Hematopoietic multipotent progenitor cell treated with erythropoietin and hydrocortisone succinate and interleukin-3 and kit ligand, for 17 days (in vitro differentiated cells): ENCODE measurements around the gene TMEM170A.
"Not testable (repeated sequence)": the region's sequence is repeated elsewhere in the genome, so short reads cannot be mapped to it uniquely, and the experiment has no call there.

Experiments used
- DNase-seq: peaks from one replicate; pipeline ENCODE4 v3.0.0-alpha.2; 2015; ENCODE audit warnings: low spot score

Gene TMEM170A

DNA sequence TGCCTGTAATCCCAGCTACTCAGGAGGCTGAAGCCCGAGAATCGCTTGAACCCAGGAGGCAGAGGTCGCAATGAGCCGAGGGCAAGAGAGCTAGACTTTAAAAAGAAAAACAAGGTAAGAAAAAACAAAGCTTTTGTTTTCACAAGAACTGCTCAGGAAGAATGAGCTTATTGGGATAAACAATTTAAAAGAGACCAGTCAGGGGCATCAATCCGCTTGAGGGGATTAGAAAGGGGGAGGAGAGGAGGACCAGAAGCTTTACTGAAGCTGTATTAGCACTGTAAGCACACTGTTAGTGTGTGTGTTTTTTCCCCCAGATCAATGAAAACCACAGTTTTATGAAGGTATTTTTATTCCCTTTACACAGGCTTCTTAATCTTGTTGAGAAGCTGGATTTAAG is 8.8 kb downstream of the TMEM170A start:
- no peak for DNase-seq

DNA sequence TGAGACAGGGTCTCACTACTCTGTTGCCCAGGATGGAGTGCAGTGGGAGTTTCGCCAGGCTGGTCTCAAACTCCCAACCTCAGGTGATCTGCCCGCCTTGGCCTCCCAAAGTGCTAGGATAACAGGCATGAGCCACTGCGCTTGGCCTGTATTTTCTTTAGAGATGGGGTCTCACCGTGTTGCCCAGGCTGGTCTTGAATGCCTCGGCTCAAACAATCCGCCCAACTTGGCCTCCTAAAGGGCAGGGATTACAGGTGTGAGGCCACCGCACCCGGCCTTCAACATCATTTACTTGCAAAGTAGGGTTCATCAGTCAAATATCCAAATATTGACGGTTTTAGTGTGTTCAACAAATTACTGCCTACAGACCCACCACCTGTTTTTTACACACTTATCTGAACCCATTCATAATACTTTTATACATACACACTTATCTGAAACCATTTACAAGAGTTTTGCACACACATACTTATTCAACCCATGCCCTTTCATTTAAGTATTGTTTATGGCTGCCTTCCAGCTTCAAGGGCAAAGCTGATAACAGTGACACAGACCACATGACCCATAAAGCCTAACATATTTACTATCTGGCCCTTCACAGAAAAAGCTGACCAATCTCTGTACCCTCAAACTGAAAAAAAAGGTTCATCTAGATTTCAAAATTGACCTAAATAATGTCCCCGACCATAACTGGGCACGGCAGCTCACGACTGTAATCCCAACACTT is 11.9 kb downstream of the TMEM170A start:
- DNase-seq = peak; percentile 53

DNA sequence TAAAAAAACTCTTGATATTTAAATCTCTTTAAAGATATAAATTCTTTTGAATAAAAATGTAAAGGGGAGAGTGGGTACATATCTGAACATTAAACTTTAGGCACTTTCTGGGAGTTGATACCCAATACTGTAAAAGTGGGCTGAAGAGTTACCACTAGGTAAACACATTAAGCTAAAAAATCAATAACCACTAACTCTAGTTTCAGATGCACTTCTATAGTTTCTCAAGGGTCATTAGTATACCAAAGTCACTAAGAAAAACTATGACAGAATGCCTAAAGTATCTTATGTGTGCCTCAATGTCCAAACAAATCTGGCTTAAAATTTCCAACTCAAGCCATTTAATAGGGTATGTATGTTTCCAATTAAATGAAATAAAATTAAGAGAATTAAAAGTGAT is 18.1 kb downstream of the TMEM170A start:
- DNase-seq = no peak

DNA sequence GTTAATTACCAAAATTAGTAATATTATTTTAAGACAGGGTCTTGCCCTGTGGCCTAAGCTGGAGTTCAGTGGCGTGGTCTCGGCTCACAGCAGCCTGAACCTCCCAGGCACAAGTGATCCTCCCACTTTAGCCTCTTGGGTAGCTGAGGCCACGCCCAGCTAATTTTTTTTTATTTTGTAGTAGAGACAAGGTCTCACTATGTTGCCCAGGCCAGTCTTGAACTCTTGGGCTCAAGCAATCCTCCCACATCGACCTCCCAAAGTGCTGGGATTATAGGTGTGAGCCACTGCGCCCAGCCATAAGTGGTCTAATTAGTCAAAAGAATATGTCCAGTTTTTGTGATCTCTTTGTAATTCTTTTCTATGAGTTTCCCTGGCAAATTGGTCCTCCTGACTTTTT is 19.2 kb downstream of the TMEM170A start:
- no peak for DNase-seq

DNA sequence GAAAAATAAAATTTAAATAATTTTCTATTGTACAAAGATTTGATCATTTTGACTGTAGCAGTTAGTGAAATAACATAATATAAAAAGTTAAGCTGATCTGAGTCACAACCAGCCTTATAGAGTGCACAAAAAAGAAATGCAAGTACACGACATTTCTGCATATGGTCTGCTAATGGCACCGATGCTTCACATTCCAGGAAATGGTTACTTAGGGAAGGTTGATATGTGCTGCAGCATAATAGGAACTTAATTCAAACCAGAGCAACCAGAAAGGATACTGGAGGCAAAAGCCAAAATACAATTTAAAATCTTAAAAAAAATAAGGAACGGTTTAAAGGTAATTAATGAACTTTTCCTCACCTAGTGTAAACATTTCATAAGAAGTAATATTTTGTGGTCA is 21.2 kb downstream of the TMEM170A start:
- DNase-seq = no peak

DNA sequence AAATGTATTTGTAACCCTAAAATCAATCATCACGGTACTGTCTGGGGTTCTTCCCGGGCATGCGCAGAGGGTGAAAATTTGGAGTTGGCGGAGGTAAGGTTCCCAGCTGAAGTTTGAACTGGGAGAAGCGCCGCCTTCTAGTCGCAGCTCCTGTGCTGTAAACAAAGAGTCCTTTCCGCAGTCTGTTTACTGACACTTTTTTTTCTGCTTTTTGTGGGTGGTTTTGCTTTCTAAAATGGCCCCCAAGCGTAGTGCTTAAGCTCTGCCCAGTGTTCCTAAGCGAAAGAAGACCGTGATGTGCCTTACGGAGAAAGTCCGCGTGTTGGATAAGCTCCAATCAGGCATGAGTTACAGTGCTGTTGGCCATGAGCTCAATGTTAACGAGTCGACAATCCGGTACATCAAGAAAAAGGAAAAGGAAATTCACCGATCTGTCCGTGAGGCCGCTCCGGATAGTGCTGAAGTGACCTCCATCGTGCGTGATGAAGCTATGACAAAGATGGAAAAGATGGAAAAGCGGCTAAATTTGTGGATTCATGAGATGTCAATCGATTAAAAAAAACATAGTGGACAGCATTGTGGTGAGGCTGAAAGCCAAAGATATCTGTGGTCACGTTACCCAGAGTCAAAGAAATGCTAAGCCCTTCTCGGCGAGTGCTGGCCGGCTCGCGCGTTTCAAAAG is 30.6 kb downstream of the TMEM170A start:
- no peak for DNase-seq

DNA sequence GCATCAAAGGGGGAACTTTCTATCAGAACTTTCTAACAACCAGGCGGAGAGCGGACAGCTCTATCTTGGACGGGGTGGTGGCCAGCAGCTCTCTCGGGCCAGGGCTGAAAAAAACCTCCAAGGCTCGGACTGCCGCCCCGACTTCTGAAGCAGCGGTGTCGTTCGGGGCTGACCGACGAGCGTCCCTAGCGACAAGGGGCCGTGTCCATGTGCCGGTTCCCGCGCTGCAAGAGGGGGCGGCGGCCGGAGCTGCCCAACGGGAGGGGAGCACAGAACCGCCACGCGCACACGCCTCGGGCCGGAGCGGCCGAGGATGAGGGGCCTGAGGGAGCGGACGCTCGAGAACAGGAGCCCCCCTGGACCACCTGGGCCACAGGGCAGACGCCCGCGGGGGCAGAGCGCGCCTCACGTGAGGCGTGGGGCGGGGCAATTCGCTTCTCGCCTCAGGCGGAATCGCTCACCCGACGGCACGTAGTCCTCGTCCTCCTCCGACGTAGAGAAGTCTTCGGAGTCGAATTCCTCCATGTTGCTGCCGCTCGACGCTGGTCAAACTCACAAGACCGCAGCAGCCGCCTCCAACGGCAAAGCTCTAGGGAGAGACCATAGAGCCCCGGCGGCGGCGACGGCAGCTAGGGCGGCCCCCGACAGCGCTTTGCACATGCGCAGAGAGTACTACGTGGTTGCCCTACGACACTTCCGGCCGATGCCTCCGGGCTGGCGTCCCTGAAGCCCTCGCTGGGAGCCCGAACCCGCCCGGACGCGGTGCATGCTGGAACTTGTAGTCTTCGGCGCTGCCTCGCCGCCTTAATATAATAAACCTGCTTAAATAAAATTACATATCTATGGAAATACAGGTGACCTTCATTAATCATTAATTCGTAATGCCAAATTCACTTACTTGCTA is 31.4 kb downstream of the TMEM170A start, which contains the start of gene CFDP1:
TSS of gene CFDP1 (minus strand) at position 676 of the 904 bp plus-strand sequence. CDS start at position 525, 151 bp downstream.
- DNase-seq = peak; percentile 99

DNA sequence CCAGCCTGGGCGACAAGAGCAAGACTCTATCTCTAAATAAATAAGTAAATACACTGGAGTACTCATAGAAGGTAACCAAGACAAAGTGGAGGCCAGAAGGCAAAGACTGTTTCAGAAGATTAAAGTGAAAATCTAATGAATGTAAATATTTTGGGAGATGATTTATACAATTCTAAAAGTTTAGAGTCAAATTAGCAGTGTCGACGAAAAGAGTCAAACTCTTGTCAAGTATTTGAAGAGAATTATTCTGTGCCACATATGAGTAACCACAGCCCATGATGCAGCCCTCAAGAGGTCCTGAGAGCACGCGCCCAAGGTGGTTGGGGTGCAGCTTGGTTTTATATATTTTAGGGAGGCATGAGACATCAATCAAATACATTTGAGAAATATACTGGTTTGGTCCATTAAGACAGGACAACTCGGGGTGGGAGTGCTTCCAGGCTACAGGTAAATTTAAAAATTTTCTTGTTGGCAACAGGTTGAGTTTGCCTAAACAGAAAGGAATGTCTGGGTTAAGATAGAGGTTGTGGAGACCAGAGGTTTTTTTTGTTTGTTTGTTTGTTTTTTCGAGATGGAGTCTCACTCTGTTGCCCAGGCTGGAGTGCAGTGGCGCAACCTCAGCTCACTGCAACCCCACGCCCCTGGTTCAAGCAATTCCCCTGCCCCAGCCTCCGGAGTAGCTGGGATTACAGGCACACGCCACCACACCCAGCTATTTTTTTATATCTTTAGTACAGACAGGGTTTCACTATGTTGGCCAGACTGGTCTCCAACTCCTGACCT is 34.7 kb downstream of the TMEM170A start:
- DNase-seq = no peak

DNA sequence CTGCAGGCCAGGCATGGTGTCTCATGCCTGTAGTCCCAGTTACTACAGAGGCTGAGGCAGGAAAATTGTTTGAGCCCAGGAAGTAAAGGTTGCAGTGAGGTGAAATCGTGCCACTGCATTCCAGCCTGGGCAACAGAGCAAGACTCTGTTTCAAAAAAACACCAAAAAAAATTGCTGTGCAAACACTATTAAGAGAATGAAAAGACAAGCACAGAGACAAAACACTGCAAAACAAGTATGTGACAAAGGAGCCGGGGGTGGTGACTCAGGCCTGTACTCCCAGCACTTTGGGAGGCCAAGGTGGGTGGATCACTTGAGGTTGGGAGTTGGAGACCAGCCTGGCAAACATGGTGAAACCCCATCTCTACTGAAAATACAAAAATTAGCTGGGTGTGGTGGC is 38.0 kb downstream of the TMEM170A start:
- DNase-seq = not testable (repeated sequence)

DNA sequence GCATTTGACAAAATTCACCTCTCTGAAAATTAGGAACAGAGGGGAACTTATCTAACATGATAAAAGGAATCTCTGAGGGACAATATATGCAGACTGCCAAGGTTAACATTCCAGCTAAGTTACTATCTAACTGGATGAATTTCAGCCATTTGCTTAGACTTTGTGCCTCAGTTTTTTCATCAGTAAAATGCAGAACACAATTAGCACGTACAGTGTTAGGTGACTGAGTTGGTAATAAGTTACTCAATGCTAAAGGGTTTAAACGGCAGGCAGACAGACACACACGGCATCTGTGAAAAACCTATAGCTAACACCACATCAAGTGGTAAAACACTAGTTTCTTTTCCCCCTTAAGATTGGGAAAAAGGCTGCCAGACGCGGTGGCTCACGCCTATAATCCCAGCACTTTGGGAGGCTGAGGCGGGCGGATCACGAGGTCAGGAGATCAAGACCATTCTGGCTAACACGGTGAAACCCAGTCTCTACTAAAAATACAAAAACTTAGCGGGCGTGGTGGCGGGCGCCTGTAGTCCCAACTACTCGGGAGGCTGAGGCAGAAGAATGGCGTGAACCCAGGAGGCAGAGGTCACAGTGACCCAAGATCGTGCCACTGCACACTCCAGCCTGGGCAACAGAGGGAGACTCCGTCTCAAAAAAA is 40.3 kb downstream of the TMEM170A start:
- not testable (repeated sequence) for DNase-seq

DNA sequence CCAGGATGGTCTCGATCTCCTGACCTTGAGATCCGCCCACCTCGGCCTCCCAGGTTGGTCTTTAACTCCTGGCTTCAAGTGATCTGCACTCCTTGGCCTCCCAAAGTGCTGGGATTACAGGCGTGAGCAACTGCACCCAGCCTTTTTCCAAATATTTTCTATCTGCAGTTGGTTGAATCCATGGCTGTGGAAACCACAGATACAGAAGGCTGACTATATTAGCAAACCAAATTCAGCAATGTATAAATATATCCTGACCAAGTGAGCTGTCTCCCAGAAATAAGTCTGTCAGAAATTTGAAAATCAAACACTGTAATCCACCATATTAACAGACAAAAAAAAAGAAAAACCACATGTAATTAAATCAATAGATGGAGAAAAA is 40.8 kb downstream of the TMEM170A start:
- DNase-seq = no peak

DNA sequence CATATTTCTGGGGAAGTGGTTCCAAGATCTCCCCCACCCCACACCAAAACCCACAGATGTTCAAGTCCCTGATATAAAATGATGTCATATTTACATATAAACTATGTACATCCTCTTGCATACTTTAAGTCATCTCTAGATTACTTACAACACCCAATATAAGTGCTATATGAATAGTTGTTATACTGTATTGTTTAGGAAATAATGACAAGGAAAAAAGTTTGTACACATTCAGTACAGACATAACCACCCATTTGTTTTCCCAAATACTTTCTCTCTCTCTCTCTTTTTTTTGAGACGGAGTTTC is 42.7 kb downstream of the TMEM170A start:
- DNase-seq = no peak

DNA sequence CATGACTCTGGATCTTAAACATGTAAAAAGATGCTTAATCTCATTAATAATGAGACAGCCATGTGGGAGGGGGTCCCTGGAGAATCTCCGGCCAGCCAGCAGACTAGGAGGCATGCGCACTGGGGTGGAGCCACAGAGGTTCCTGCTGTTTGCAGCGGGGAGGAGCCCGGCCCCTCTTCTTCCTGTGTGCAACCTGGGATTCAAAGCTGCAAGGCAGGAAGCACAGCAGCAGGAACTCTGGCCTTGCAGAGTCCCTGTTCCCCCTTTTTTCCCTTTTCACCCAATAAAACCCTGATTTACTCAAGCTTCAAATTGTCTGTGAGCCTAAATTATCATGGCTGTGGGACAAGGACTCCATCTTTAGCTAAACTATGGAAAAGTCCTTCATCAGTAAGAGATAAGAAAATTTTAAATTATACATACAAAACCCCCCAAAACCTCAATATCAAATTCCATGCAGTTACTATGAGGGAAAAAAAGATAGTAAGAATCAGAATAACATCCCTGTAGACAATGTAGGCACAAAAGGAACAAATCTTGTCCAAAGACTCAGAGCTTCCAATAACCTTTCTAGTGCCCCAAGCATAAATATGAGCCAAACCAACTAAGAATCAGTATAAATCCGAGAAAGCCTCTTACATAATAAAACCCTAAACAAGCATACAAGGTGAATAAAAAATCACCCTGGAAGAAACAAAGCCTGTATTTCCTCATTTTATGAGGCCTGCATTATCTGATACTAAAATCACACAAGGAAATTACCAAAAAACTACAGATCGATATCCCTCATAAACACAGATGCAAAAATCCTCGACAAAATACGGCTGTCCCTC is 43.3 kb downstream of the TMEM170A start:
- DNase-seq = no peak

DNA sequence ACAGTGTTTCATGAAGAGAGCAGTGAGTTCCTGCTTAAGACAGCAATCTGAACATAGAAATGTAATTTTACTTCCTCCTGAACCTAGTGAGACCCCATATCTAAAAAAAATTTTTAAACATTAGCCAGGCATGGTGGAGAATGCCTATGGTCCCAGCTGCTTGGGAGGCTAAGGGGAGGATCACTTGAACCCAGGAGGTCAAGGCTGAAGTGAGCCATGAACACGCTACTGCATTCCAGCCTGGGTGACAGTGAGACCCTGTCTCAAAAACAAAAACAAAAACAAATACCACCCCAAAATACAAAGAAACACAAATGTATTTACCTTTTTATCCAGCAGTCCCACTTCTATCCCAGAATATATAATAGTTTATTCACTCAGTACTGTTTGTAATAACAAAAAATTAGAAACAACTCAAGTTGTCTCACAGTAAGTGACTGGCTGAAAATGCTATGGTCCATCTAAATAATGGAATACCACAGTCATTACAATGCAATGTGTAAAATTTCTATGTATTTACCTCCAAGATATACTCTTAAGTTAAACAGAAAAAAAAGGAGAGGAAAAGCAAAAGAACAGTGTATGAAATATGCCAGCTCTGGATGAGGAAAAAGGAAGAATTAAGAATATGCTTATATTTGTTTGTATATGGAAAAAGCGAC is 47.5 kb downstream of the TMEM170A start:
- DNase-seq = no peak

DNA sequence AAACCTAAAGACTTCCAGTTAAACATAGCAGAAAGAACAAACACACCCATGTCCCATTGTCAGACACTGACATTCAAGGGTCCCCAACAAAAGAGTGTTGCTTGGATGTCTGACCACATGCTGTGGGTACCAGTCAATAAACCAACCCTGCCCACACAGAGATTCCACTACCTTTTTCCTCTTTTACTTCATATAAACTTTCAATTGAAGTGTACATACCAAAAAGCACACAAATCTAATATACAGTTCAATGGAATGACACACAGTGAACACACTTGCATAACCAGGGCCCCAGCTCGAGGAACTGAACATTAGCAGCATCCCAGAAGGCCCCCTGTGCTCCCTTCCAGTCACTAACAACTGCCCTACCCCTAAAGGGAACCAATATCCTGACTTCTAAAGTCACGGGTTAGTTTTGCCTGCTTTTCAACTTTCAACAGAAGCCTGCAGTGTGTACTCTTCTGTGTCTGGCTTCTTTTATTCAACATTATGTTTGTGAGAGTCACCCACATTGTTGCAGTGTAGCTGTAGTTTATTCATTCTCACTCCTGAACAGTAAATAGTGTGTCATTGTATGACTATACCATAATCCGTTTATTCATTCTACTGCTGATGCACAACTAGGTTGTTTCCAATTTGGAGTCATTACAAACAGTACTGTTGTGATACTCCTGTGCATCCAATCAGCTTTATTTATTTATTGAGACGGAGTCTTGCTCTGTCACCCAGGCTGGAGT is 49.2 kb downstream of the TMEM170A start:
- DNase-seq = peak; percentile 39

DNA sequence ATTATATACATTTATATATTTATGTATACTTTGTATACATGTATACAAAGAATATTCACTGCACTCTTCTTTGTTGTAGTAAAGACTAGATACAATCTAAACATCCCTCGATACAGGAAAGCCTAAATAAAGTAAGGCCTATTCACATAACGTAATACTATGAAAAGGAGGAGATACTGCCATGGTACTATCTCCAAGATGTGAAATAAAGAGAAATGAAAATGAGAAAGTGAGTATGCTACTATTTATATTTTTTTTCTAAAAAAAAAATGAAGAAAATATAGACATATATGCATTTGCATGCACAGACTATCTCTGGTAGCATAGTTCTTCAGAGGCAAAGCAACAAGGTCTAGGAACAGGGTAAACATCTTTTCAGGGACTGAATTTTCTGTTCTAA is 50.5 kb downstream of the TMEM170A start:
- no peak for DNase-seq

DNA sequence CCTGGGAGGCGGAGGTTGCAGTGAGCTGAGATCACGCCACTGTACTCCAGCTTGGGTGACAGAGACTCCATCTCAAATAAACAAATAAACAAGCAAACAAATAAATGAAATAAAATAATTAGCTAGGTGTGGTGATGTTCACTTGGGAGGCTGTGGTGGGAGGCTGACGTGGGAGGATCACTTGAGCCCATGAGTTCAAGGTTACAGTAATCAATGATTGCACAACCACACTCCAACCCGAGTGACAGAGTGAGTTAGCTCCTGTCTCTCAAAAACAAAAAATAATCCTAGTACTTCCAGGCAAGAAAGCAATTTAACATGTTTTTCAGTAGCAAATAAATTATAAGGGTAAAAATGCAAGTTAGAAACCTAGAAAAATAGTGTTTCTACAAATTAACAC is 57.5 kb downstream of the TMEM170A start:
- DNase-seq = no peak

DNA sequence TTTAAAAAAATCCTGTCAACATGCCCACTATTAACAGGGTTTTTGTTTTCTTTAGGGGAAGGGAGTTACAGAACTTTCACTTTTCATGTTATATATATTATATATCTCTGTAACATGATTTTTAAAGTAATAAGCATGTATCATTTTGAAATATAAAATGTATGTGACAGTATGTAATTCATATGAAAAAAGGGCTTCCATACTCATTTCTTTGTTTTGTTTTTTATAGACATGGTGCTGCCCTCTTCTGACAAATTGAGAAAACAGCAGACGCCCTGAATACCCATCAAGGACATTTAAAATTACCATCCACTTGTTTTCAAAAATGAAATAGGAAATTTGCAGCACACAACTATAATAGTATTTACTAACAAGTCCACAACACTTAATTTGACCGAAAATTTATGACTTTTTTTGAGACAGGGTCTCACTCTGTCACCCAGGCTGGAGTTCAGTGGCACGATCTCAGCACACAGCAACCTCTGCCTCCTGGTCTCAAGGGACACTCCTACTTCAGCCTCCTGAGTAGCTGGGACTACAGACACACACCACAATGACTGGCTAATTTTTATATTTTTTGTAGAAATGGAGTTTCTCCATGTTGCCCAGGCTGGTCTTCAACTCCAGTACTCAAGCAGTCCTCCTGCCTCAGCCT is 61.5 kb downstream of the TMEM170A start:
- DNase-seq = peak; percentile 64
